HG02943 (cell line): ENCODE data around the gene MEIOC.
"Not testable (repeated sequence)": the region's sequence is repeated elsewhere in the genome, so short reads cannot be mapped to it uniquely, and the experiment has no call there.

ENCODE experiments used
- ATAC-seq: cut with Tn5 transposase; IDR thresholded peaks from one replicate; pipeline ENCODE4 v1.9.1; 2021; ENCODE audit warnings: mild to moderate bottlenecking, low read depth, moderate library complexity; ENCODE audit not compliant: unreplicated experiment

The MEIOC gene

DNA sequence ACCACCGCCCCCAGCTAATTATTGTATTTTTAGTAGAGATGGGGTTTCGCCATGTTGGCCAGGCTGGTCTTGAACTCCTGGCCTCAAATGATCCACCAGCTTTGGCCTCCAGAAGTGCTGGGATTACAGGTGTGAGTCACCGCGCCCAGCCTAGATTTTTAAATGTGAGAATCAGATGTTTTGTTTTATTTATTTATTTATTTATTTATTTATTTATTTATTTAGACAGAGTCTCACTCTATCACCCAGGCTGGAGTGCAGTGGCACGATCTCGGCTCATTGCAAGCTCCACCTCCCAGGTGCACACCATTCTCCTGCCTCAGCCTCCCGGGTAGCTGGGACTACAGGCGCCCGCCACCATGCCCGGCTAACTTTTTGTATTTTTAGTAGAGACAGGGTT lies 44.0 kb downstream of the MEIOC start:
- ATAC-seq, result not testable (repeated sequence)

DNA sequence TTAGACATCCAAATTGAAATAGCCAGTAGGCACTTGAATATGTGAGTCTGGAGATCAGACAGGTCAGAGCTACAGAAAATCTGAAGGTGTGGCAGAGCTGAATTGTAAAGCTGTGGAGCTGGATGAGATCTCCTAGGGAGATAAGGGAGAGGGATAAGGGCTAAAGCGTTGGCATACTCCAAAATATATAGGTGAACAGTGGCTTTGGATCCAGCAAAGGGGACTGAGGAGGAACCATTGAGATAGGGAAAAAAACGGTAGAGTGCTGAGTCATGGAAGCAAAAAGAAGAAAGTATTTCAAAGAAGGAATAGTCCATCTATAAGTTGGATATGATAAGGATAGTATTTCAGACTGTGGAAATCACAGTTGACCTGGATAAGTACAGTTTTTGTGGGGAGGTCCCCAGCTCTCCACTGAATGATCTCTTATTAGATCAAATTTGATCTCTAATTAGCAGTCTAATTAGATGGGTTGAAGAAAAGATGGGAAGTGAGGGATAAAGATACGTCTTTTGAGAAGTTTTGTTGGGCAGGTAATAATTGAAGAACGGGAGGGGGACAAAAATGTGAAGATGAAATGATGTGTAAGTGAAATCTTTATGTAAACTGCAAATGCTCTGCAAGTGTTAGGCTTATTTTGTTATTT lies 51.6 kb downstream of the MEIOC start:
- ATAC-seq, result no peak

DNA sequence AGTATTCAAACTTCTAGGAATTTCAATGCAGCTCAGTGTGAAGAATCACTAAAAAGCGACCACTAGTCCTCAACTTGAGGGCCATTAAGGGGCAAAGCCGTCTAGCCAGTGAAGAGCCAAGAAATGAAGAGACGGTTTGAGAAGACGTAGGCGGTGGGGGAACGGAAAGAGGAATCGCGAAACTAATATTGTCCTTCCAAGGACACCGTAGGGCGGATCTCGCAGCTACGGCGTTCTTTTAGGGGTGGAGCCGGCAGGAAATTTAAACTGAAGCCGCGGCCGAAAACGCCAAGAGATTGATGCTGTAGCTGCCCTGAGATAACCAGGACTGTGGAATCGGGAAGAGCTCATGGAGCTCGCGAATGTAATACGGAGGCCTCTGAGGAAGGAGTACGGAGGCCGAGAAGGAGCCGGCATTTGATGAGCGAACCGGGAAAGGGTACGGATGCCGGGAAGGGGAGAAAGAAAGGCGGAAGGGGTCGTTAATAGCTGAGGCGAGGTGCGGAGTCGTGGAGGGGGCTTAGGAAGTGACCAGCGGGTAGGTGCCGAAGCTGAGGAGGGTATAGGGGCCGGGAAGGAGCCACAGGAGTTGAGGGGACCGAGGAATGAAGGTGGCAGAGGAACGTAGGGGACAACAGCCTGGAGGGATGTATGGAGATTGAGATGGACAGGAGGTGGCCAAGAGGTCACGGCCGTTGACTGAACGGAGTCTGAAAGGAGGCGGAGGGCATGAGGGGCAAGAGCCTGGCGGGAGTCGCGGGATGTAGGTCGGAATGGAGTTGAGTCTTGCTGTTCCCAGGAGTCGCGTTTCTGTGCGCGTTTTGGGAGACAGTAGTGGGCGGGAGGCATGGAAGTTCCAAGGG lies 52.4 kb downstream of the MEIOC start, which contains the start of gene DBF4B:
Gene DBF4B (plus strand): TSS at position 265 of the 863 bp plus-strand sequence. CDS start 156 bp downstream, at position 421.
- ATAC-seq, result no peak

DNA sequence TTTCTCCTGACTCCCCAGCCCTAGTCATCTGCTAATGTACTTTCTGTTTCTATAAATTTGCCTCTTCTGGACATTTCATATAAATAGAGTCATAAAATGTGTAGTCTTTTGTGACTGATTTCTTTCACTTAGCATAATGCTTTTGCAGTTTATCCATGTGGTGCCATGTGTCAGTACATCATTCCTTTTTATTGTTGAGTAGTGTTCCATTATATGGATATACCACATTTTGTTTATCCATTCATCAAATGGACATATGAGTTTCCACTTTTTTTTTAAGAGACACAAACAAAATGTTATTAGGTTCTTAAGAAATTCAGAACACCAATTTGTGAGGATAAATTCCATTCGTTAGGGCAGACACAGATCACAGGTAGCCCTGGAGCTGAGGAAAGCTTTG lies 63.2 kb downstream of the MEIOC start:
- ATAC-seq, result no peak

DNA sequence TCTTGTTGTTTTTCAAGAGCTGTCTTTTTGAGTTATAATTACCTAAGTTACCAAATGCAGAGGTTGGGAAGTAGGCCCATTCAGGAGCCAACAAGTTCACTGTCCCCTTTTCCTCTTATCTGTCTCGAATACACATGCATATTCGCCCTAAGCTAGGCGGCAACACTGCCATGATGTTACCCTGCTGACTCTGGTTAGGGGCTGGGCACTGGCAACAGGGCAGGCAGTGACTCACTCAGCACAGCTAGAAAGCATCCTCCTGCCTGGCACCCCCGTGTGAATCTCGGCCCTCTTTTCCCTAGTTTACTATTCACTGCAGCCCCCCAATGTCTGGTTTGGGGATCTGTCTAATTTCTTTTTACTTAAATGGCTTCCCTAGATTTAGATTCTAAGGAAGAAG lies 66.0 kb downstream of the MEIOC start:
- ATAC-seq, result no peak
